ENCODE data around the gene CHD6. TPM values are rescaled to one million over a fixed set of nuclear protein-coding genes. Genes with fewer than 3 reads are reported as not detected.

The CHD6 gene
- total RNA-seq, 4 donors from 2014 or later, result 32.5 to 37.7 (median 35.0) TPM

- WGBS, result 91% methylated on average over 3 of the region's 3 CpGs
- TF ChIP-seq POLR2A (IDR thresholded peaks at IDR 0.05; ENCODE audit: low read depth), result no peak
- TF ChIP-seq POLR2AphosphoS5 (IDR thresholded peaks at IDR 0.05), result no peak
- no peak for TF ChIP-seq CTCF (IDR thresholded peaks at IDR 0.05)
- TF ChIP-seq EP300 (IDR thresholded peaks at IDR 0.05), result no peak
- Histone ChIP-seq H3K27ac (replicated peaks in 1 of 4) (no peak overlapping the region), H3K27me3 (no peaks in the 10 kb centered on the region), H3K4me3 (no peak overlapping the region), H3K36me3 (peaks cover 3 to 69% (median 54%) of the 10 kb centered on the region in 4 donors), H3K9me3 (no peaks in the 10 kb centered on the region), H3K4me1 (peaks cover 0 to 5% (median 0%) of the 10 kb centered on the region in 4 donors)
- DNase-seq (ENCODE audit: extremely low spot score), result no peak
- intact Hi-C loops (cut with DNase I), result no loop called here
These were observed 263.0 kb downstream of the CHD6 start for GRCh38 chr20:41355192-41355591.

GRCh38 chr20:41353530-41353929 lies 264.6 kb downstream of the CHD6 start:
- no peaks in the 10 kb centered on the region for H3K27me3 ChIP-seq
- DNase-seq (ENCODE audit: extremely low spot score), result no peak
- intact Hi-C loops (cut with DNase I), result no loop called here
- TF ChIP-seq POLR2AphosphoS5 (IDR thresholded peaks at IDR 0.05), result no peak
- no peak for TF ChIP-seq EP300 (IDR thresholded peaks at IDR 0.05)
- no peak for TF ChIP-seq CTCF (IDR thresholded peaks at IDR 0.05)
- TF ChIP-seq POLR2A (IDR thresholded peaks at IDR 0.05; ENCODE audit: low read depth), result no peak
- no peak overlapping the region for H3K27ac ChIP-seq (replicated peaks in 1 of 4)
- H3K36me3 ChIP-seq, result peaks cover 6 to 83% (median 63%) of the 10 kb centered on the region in 4 donors
- H3K4me1 ChIP-seq, result no peaks in the 10 kb centered on the region
- H3K9me3 ChIP-seq, result no peaks in the 10 kb centered on the region
- no peak overlapping the region for H3K4me3 ChIP-seq

GRCh38 chr20:41352666-41353065 lies 265.5 kb downstream of the CHD6 start:
- intact Hi-C loops (cut with DNase I), result no loop called here

GRCh38 chr20:41352106-41352505 lies 266.1 kb downstream of the CHD6 start:
- TF ChIP-seq POLR2A (IDR thresholded peaks at IDR 0.05; ENCODE audit: low read depth) (no peak), CTCF (IDR thresholded peaks at IDR 0.05) (no peak), POLR2AphosphoS5 (IDR thresholded peaks at IDR 0.05) (no peak), EP300 (IDR thresholded peaks at IDR 0.05) (no peak)
- Histone ChIP-seq H3K27ac (replicated peaks in 1 of 4) (no peak overlapping the region), H3K27me3 (no peaks in the 10 kb centered on the region), H3K9me3 (no peaks in the 10 kb centered on the region), H3K36me3 (peaks cover 6 to 83% (median 55%) of the 10 kb centered on the region in 4 donors), H3K4me1 (no peaks in the 10 kb centered on the region), H3K4me3 (no peak overlapping the region)
- no CpG with 5 or more reads among the region's 4 CpGs for WGBS
- intact Hi-C loops (cut with DNase I), result no loop called here
- DNase-seq (ENCODE audit: extremely low spot score), result no peak

More at GRCh38 chr20:41352666-41353065, 265.5 kb downstream of the CHD6 start:
- no peaks in the 10 kb centered on the region for H3K4me1 ChIP-seq
- no peaks in the 10 kb centered on the region for H3K27me3 ChIP-seq
- 94% methylated on average over 5 of the region's 5 CpGs for WGBS
- H3K36me3 ChIP-seq, result peaks cover 6 to 83% (median 58%) of the 10 kb centered on the region in 4 donors
- no peaks in the 10 kb centered on the region for H3K9me3 ChIP-seq
- no peak overlapping the region for H3K27ac ChIP-seq (replicated peaks in 1 of 4)
- H3K4me3 ChIP-seq, result no peak overlapping the region
- no peak for DNase-seq (ENCODE audit: extremely low spot score)
- TF ChIP-seq POLR2AphosphoS5 (IDR thresholded peaks at IDR 0.05) (no peak), CTCF (IDR thresholded peaks at IDR 0.05) (no peak)

Measured in esophagus muscularis mucosa (tissue), 4 donors.